B cell (primary cell): ENCODE results near the gene RTN4IP1. TPM values are rescaled to one million over a fixed set of nuclear protein-coding genes. Genes with fewer than 3 reads are reported as not detected.
"Not testable (repeated sequence)": the region's sequence is repeated elsewhere in the genome, so short reads cannot be mapped to it uniquely, and the experiment has no call there.

Source experiments
- ATAC-seq: fragments of 200-7000 bp; cut with Tn5 transposase; one replicate; pipeline ENCODE4 v1.10.0; 2021; ENCODE audit warnings: low read depth, mild to moderate bottlenecking, moderate number of reproducible peaks, moderate library complexity
- CTCF ChIA-PET: fragments of 350-600 bp; sonication (Branson Sonifier 250); formaldehyde crosslinking; loops from one replicate; lab custom pipeline; 2021; ENCODE audit warnings: antibody characterized with exemption, inconsistent platforms; lab: Charles Lee
- POLR2A ChIA-PET: fragments of 350-600 bp; sonication (Branson Sonifier 250); formaldehyde crosslinking; loops from one replicate; lab custom pipeline; 2021; ENCODE audit warnings: antibody characterized with exemption; lab: Charles Lee
- DNase-seq: peaks from one replicate; pipeline ENCODE4 v3.0.0; 2013
- H2AFZ ChIP-seq: 2 replicates; pipeline ENCODE4 v1.6.1; 2012; ENCODE audit warnings: mild to moderate bottlenecking, low read depth, low read length; ENCODE audit not compliant: insufficient read depth, poor library complexity, severe bottlenecking
- H3K27ac ChIP-seq, 2 donors: 1 replicate in 1 of 2; 2 replicates in 1 of 2; pipeline ENCODE4 v1.5.1; 2012 to 2013; ENCODE audit warnings: low read length in 2 of 2, mild to moderate bottlenecking in 2 of 2, moderate library complexity in 1 of 2
- H3K27me3 ChIP-seq, 4 experiments: fragments of 200-600 bp in 1 of 4; sonication (generic) in 1 of 4; replicated peaks in 1 of 4; 1 replicate in 2 of 4; 2 replicates in 2 of 4; pipeline versions ENCODE4 v1.6.1 to v1.7.0; 2013 to 2016; ENCODE audit warnings: low read length in 3 of 4, mild to moderate bottlenecking in 2 of 4, mixed read lengths in 1 of 4, moderate library complexity in 1 of 4; ENCODE audit not compliant: insufficient read depth in 4 of 4, control insufficient read depth in 3 of 4; ENCODE audit errors: control extremely low read depth in 1 of 4
- H3K36me3 ChIP-seq, 2 experiments: replicated peaks in 1 of 2; 1 replicate in 1 of 2; 2 replicates in 1 of 2; pipeline versions ENCODE4 v1.6.1 to v1.7.1; 2013; ENCODE audit warnings: low read length in 1 of 2; ENCODE audit not compliant: insufficient read depth in 2 of 2, control insufficient read depth in 1 of 2; ENCODE audit errors: control extremely low read depth in 1 of 2, extremely low read depth in 1 of 2
- H3K4me1 ChIP-seq, 2 donors: fragments of 200-600 bp in 1 of 2; sonication (generic) in 1 of 2; 1 replicate in 1 of 2; 2 replicates in 1 of 2; pipeline versions ENCODE4 v1.5.1 to v1.6.1; 2013 to 2017; ENCODE audit warnings: low read length in 2 of 2; ENCODE audit not compliant: control insufficient read depth in 2 of 2, insufficient read depth in 2 of 2
- H3K4me2 ChIP-seq: replicated peaks from 2 replicates; pipeline ENCODE3; 2012; ENCODE audit warnings: mild to moderate bottlenecking, low read depth, low read length; ENCODE audit not compliant: poor library complexity, severe bottlenecking
- H3K4me3 ChIP-seq, 5 experiments: fragments of 200-600 bp in 1 of 5; sonication (generic) in 1 of 5; 1 replicate in 3 of 5; 2 replicates in 2 of 5; pipeline versions ENCODE4 v1.5.1 to v1.7.0; 2011 to 2016; ENCODE audit warnings: low read length in 4 of 5, mild to moderate bottlenecking in 4 of 5, low read depth in 2 of 5, control low read depth in 1 of 5, moderate library complexity in 1 of 5; ENCODE audit not compliant: insufficient read depth in 1 of 5; ENCODE audit errors: control extremely low read depth in 1 of 5, extremely low read depth in 1 of 5
- H3K79me2 ChIP-seq: fragments of 200-600 bp; sonication (generic); one replicate; pipeline ENCODE4 v1.6.0; 2016; ENCODE audit warnings: low read length; ENCODE audit not compliant: control insufficient read depth, insufficient read depth
- H3K9ac ChIP-seq: fragments of 200-600 bp; sonication (generic); 2 replicates; pipeline ENCODE4 v1.6.1; 2017; ENCODE audit warnings: mild to moderate bottlenecking, low read length, moderate library complexity
- H3K9me3 ChIP-seq, 3 donors: one replicate each; pipeline versions ENCODE4 v1.6.1 to v1.7.1; 2013; ENCODE audit warnings: low read length in 2 of 3; ENCODE audit not compliant: control insufficient read depth in 2 of 3, insufficient read depth in 1 of 3; ENCODE audit errors: control extremely low read depth in 1 of 3
- H4K20me1 ChIP-seq: 2 replicates; pipeline ENCODE4 v1.6.0; 2012; ENCODE audit warnings: mild to moderate bottlenecking, low read length; ENCODE audit not compliant: insufficient read depth, control insufficient read depth, poor library complexity, severe bottlenecking
- H3K27ac Mint-ChIP-seq: one replicate; pipeline ENCODE4 v1.8.0; 2021; ENCODE audit warnings: mixed read lengths
- H3K27me3 Mint-ChIP-seq: one replicate; pipeline ENCODE4 v1.8.0; 2021; ENCODE audit warnings: mixed read lengths
- H3K4me1 Mint-ChIP-seq: one replicate; pipeline ENCODE4 v1.8.0; 2021; ENCODE audit warnings: mixed read lengths
- H3K4me3 Mint-ChIP-seq: one replicate; pipeline ENCODE4 v1.8.0; 2021; ENCODE audit warnings: mixed read lengths
- H3K9me3 Mint-ChIP-seq: one replicate; pipeline ENCODE4 v1.8.0; 2022; ENCODE audit warnings: mixed read lengths; ENCODE audit not compliant: insufficient read depth
- CTCF ChIP-seq: fragments of 200-600 bp; IDR thresholded peaks from one replicate; pipeline ENCODE4 v1.8.0; 2022; ENCODE audit warnings: antibody characterized with exemption, mild to moderate bottlenecking
- EZH2 ChIP-seq: IDR thresholded peaks from 2 replicates; pipeline ENCODE4 v1.6.1; 2012; ENCODE audit warnings: borderline replicate concordance, low read depth, mild to moderate bottlenecking, moderate library complexity, low read length; ENCODE audit not compliant: insufficient read depth, poor library complexity, severe bottlenecking
- WGBS: methylation state at CpG from one replicate; pipeline ENCODE4 v1.1.5; 2013; ENCODE audit warnings: missing lambda C conversion rate; ENCODE audit not compliant: insufficient coverage; 5-methylcytosine and 5-hydroxymethylcytosine counted together
- intact Hi-C: fragments of 100-400 bp; cut with micrococcal nuclease; formaldehyde crosslinking; loops from one replicate; pipeline ENCODE4 v1.10.0; 2022
- polyA plus RNA-seq: library from polyadenylated mRNA; depleted of rRNA; stranded (reverse); fragments of >200 nt; gene quantifications from 2 replicates; pipeline ENCODE4 v1.2.3, GENCODE V29; 2012
- total RNA-seq, 2 donors: library from RNA; stranded (reverse); fragments of 120-200 nt in 1 of 2; gene quantifications; 1 replicate in 1 of 2; 2 replicates in 1 of 2; pipeline versions ENCODE4 v1.2.3 to v1.2.4, GENCODE V29; 2013 to 2022

Gene RTN4IP1
- total and polyA plus RNA-seq, 2 donors (not counting 1 experiment from before 2014, with no cell fraction given), result 9.4 to 12.1 TPM

GRCh38 chr6:106549521-106549920 lies 79.8 kb downstream of the RTN4IP1 start:
- peaks cover 35% of the 10 kb centered on the region in 2 donors for H3K4me1 ChIP-seq
- intact Hi-C loops, result no loop called here
- DNase-seq (no peak), ATAC-seq (no peak)
- no peaks in the 10 kb centered on the region for H4K20me1 ChIP-seq
- TF ChIP-seq CTCF, result no peak
- no peak for TF ChIP-seq EZH2
- peaks cover 3% of the 10 kb centered on the region for H3K79me2 ChIP-seq
- H3K4me2 ChIP-seq, result no peak overlapping the region
- ChIA-PET CTCF (interaction anchor here (2.1 to 2.3 kb wide), 2 partner anchors 17 to 37 kb away, joined by 10 to 13 read pairs; no protein-coding TSS in a partner anchor), POLR2A (no interaction called here)
- H3K27me3 ChIP-seq, result no peaks in the 10 kb centered on the region
- H2AFZ ChIP-seq, result no peak overlapping the region
- H3K9me3 ChIP-seq, result no peaks in the 10 kb centered on the region
- no peaks in the 10 kb centered on the region for H3K9me3 Mint-ChIP-seq
- peaks cover 7 to 58% of the 10 kb centered on the region in 2 experiments for H3K36me3 ChIP-seq
- peak overlapping the region in 1 of 2 donors; percentile 51 for H3K27ac ChIP-seq
- peak overlapping the region; percentile 73 for H3K27ac Mint-ChIP-seq
- no peak overlapping the region for H3K9ac ChIP-seq
- peaks cover 52% of the 10 kb centered on the region for H3K4me1 Mint-ChIP-seq
- no peaks in the 10 kb centered on the region for H3K27me3 Mint-ChIP-seq
- no peak overlapping the region for H3K4me3 Mint-ChIP-seq
- WGBS, result 33% methylated on average over 1 of the region's 1 CpG
- H3K4me3 ChIP-seq, result no peak overlapping the region

- H3K79me2 ChIP-seq, H2AFZ ChIP-seq, H3K4me2 ChIP-seq, H3K27me3 Mint-ChIP-seq, ATAC-seq, H4K20me1 ChIP-seq, POLR2A ChIA-PET, H3K9me3 Mint-ChIP-seq, H3K9ac ChIP-seq, H3K4me3 ChIP-seq, DNase-seq, H3K4me3 Mint-ChIP-seq, H3K9me3 ChIP-seq, H3K27me3 ChIP-seq, intact Hi-C loops: not testable (repeated sequence)
- Histone ChIP-seq H3K4me1 (peaks cover 35% of the 10 kb centered on the region in 2 donors), H3K36me3 (peaks cover 11 to 58% of the 10 kb centered on the region in 2 experiments), H3K27ac (peak overlapping the region in 1 of 2 donors; percentile 7)
- peaks cover 54% of the 10 kb centered on the region for H3K4me1 Mint-ChIP-seq
- peak overlapping the region; percentile 73 for H3K27ac Mint-ChIP-seq
- 100% methylated on average over 1 of the region's 6 CpGs for WGBS
- CTCF ChIA-PET, result interaction anchor here (2.1 to 2.3 kb wide), 2 partner anchors 17 to 37 kb away, joined by 10 to 13 read pairs; no protein-coding TSS in a partner anchor
These were observed 80.3 kb downstream of the RTN4IP1 start for GRCh38 chr6:106548926-106549455.
